Measurements from ENCODE around the gene CNTNAP5. TPM values are rescaled to one million over a fixed set of nuclear protein-coding genes. Genes with fewer than 3 reads are reported as not detected.

CNTNAP5 gene
- total and polyA plus RNA-seq, 2 of the 4 experiments (the other 2 are of a cell fraction) = not detected

- dilution Hi-C loops (cut with HindIII; ENCODE audit: low sequenced_read_pairs, unreplicated experiment) = no loop called here
- Histone ChIP-seq H4K20me1 (ENCODE audit: insufficient read depth, low read length) (no peaks in the 10 kb centered on the region), H3K4me3 (ENCODE audit: insufficient read depth, low read depth, low read length) (no peak overlapping the region), H2AK9ac (replicated peaks; ENCODE audit: low read depth, low read length, poor library complexity) (no peak overlapping the region), H3K79me1 (ENCODE audit: low read depth in 1 of 2, low read length in 2 of 2) (no peaks in the 10 kb centered on the region), H3K18ac (ENCODE audit: low read depth, low read length) (no peak overlapping the region), H3K9me1 (ENCODE audit: insufficient read depth, low read length) (no peaks in the 10 kb centered on the region), H2BK20ac (ENCODE audit: low read depth, low read length) (no peak overlapping the region), H3K4me1 (ENCODE audit: control insufficient read depth, insufficient read depth, low read length) (no peaks in the 10 kb centered on the region), H2BK15ac (ENCODE audit: low read depth, low read length) (no peak overlapping the region), H3K9ac (ENCODE audit: low read depth, low read length) (no peak overlapping the region), H3K27ac (ENCODE audit: insufficient read depth, low read length) (no peak overlapping the region), H2BK5ac (ENCODE audit: low read depth, low read length, poor library complexity, severe bottlenecking) (no peak overlapping the region), H3K36me3 (ENCODE audit: control insufficient read depth, insufficient read depth, low read length) (no peaks in the 10 kb centered on the region), H4K5ac (ENCODE audit: low read depth, low read length) (no peak overlapping the region), H2AK5ac (ENCODE audit: low read depth, low read length) (no peak overlapping the region), H3K4me2 (ENCODE audit: low read depth, low read length) (no peak overlapping the region), H3K9me3 (ENCODE audit: control insufficient read depth, insufficient read depth, low read length) (peaks cover 6% of the 10 kb centered on the region), H4K8ac (ENCODE audit: low read depth in 2 of 2, low read length in 2 of 2) (no peak overlapping the region), H3K56ac (ENCODE audit: extremely low read depth, insufficient read depth, low read length) (no peak overlapping the region), H2BK120ac (ENCODE audit: low read depth, low read length) (no peak overlapping the region), H3K27me3 (ENCODE audit: control insufficient read depth, insufficient read depth, low read length) (no peaks in the 10 kb centered on the region), H2AFZ (replicated peaks; ENCODE audit: low read length, poor library complexity) (no peak overlapping the region), H3K23ac (ENCODE audit: low read depth, low read length) (no peak overlapping the region), H4K91ac (ENCODE audit: insufficient read depth, low read depth, low read length) (no peak overlapping the region), H3K4ac (ENCODE audit: low read depth, low read length) (no peak overlapping the region), H3K14ac (replicated peaks; ENCODE audit: low read depth, low read length) (no peak overlapping the region)
- BruUV-seq (replicated peaks) = no TSS peak
- DNase-seq (peak; percentile 21), ATAC-seq (ENCODE audit: low read depth) (no peak)
- in situ Hi-C loops (cut with MboI; ENCODE audit: low sequenced_read_pairs) = no loop called here
- POLR2A ChIA-PET (ENCODE audit: unreplicated experiment) = no interaction called here
- TF ChIP-seq CEBPB (IDR thresholded peaks at IDR 0.05; ENCODE audit: low read depth, low read length) = 0 out of 2 replicates have a peak, but pooled peaks have one; percentile 9
- no peak for TF ChIP-seq MAZ (IDR thresholded peaks at IDR 0.05; ENCODE audit: borderline replicate concordance, low read depth, low read length)
- CTCF ChIA-PET = no interaction called here
- no CpG with 5 or more reads among the region's 5 CpGs for WGBS, 2 experiments (ENCODE audit: extremely low coverage in 2 of 2, insufficient read length in 1 of 2)
- intact Hi-C loops (cut with micrococcal nuclease) = no loop called here
Observed at GRCh38 chr2:124254621-124255020, 229.5 kb downstream of the CNTNAP5 start.

Data from IMR-90 (cell line).